H1 (cell line): ENCODE measurements around the gene FOXL3. TPM values are rescaled to one million over a fixed set of nuclear protein-coding genes. Genes with fewer than 3 reads are reported as not detected.
A peak's percentile ranks its signal among the peaks of the same experiment; 100 is the strongest.

Experiments used
- CTCF ChIA-PET: fragments of 300-600 bp; sonication (Branson Sonifier 250); formaldehyde crosslinking; loops from one replicate; lab custom pipeline; 2021; ENCODE audit not compliant: partially characterized antibody; lab: Charles Lee
- POLR2A ChIA-PET: fragments of 300-600 bp; sonication (Branson Sonifier 250); formaldehyde crosslinking; loops from one replicate; lab custom pipeline; 2021; ENCODE audit warnings: inconsistent platforms; ENCODE audit not compliant: partially characterized antibody; lab: Charles Lee
- DNase-seq, 2 experiments: peaks; one replicate each; pipeline versions ENCODE4 v3.0.0 to v3.0.0-alpha.2; 2010 to 2022; ENCODE audit warnings: low spot score in 2 of 2, low read depth in 1 of 2, mixed read lengths in 1 of 2
- FAIRE-seq: peaks from 2 replicates; lab custom pipeline; 2011; peaks lifted over from hg19 to GRCh38; lab: Jason Lieb, UNC
- H2AFZ ChIP-seq: 2 replicates; pipeline ENCODE4 v1.8.1; 2012; ENCODE audit warnings: low read length, inconsistent platforms
- H2AK5ac ChIP-seq: 2 replicates; pipeline ENCODE4 v1.6.1; 2013; ENCODE audit warnings: low read depth, low read length
- H2BK120ac ChIP-seq: replicated peaks from 2 replicates; pipeline ENCODE3; 2013; ENCODE audit warnings: low read depth, low read length, inconsistent platforms
- H2BK12ac ChIP-seq: 2 replicates; pipeline ENCODE4 v1.6.1; 2013; ENCODE audit warnings: low read depth, low read length
- H2BK15ac ChIP-seq: 2 replicates; pipeline ENCODE4 v1.6.1; 2013; ENCODE audit warnings: low read length
- H2BK20ac ChIP-seq: 2 replicates; pipeline ENCODE4 v1.6.1; 2013; ENCODE audit warnings: low read length
- H2BK5ac ChIP-seq: 2 replicates; pipeline ENCODE4 v1.6.1; 2013; ENCODE audit warnings: low read depth, low read length
- H3K14ac ChIP-seq: 2 replicates; pipeline ENCODE4 v1.6.1; 2013; ENCODE audit warnings: inconsistent platforms; ENCODE audit not compliant: insufficient read length
- H3K18ac ChIP-seq: 2 replicates; pipeline ENCODE4 v1.6.1; 2013; ENCODE audit warnings: low read length; ENCODE audit errors: extremely low read depth
- H3K23ac ChIP-seq: 2 replicates; pipeline ENCODE4 v1.6.1; 2013; ENCODE audit warnings: inconsistent platforms; ENCODE audit not compliant: insufficient read length
- H3K23me2 ChIP-seq: 2 replicates; pipeline ENCODE4 v1.6.1; 2013; ENCODE audit warnings: low read depth, low read length
- H3K27ac ChIP-seq: 2 replicates; pipeline ENCODE4 v1.6.1; 2011; ENCODE audit warnings: low read depth, low read length, inconsistent platforms
- H3K27me3 ChIP-seq, 4 experiments: replicated peaks in 1 of 4; 1 replicate in 1 of 4; 2 replicates in 3 of 4; pipeline versions ENCODE4 v1.6.1 to v1.8.1; 2011 to 2013; ENCODE audit warnings: low read length in 3 of 4, mild to moderate bottlenecking in 3 of 4, inconsistent platforms in 2 of 4, mixed read lengths in 2 of 4, moderate library complexity in 1 of 4; ENCODE audit not compliant: control insufficient read depth in 3 of 4, insufficient read depth in 3 of 4; ENCODE audit errors: extremely low read depth in 1 of 4
- H3K36me3 ChIP-seq, 4 experiments: 2 replicates each; pipeline versions ENCODE4 v1.6.1 to v1.8.1; 2011 to 2013; ENCODE audit warnings: mild to moderate bottlenecking in 4 of 4, low read length in 3 of 4, moderate library complexity in 2 of 4, control low read depth in 1 of 4, inconsistent platforms in 1 of 4; ENCODE audit not compliant: insufficient read depth in 4 of 4, control insufficient read depth in 2 of 4
- H3K4ac ChIP-seq: replicated peaks from 2 replicates; pipeline ENCODE3; 2013; ENCODE audit warnings: low read length, low read depth, mixed read lengths, inconsistent platforms; ENCODE audit not compliant: insufficient read length
- H3K4me1 ChIP-seq, 4 experiments: replicated peaks in 1 of 4; 1 replicate in 1 of 4; 2 replicates in 3 of 4; pipeline versions ENCODE4 v1.6.1 to v1.8.1; 2011 to 2013; ENCODE audit warnings: low read length in 3 of 4, inconsistent platforms in 2 of 4, mixed read lengths in 1 of 4; ENCODE audit not compliant: insufficient read depth in 4 of 4, control insufficient read depth in 3 of 4
- H3K4me2 ChIP-seq, 2 experiments: 2 replicates each; pipeline versions ENCODE4 v1.6.1 to v1.8.1; 2011 to 2013; ENCODE audit warnings: low read depth in 2 of 2, low read length in 2 of 2, control low read depth in 1 of 2, inconsistent platforms in 1 of 2, mild to moderate bottlenecking in 1 of 2; ENCODE audit not compliant: insufficient read depth in 1 of 2
- H3K4me3 ChIP-seq, 4 experiments: fragments of 200-600, 300-600 bp in 1 of 4; sonication (generic), shearing (Covaris generic), sonication (Bioruptor Twin) in 1 of 4; 2 replicates each; pipeline versions ENCODE4 v1.5.1 to v1.8.1; 2011 to 2016; ENCODE audit warnings: low read length in 4 of 4, low read depth in 3 of 4, control low read depth in 2 of 4, inconsistent platforms in 2 of 4, mild to moderate bottlenecking in 2 of 4, mixed read lengths in 1 of 4, moderate library complexity in 1 of 4; ENCODE audit not compliant: insufficient read depth in 2 of 4; ENCODE audit errors: extremely low read depth in 1 of 4
- H3K56ac ChIP-seq: replicated peaks from 2 replicates; pipeline ENCODE3; 2013; ENCODE audit warnings: low read depth, mild to moderate bottlenecking, mixed read lengths, low read length, inconsistent platforms; ENCODE audit not compliant: insufficient read length
- H3K79me1 ChIP-seq: 2 replicates; pipeline ENCODE4 v1.6.1; 2013; ENCODE audit warnings: low read depth, low read length, control low read depth
- H3K79me2 ChIP-seq, 2 experiments: 2 replicates each; pipeline versions ENCODE4 v1.6.1 to v1.8.1; 2012 to 2013; ENCODE audit warnings: low read length in 2 of 2, mild to moderate bottlenecking in 2 of 2, inconsistent platforms in 1 of 2; ENCODE audit not compliant: insufficient read depth in 2 of 2, control insufficient read depth in 1 of 2
- H3K9ac ChIP-seq, 4 experiments: replicated peaks in 1 of 4; 1 replicate in 1 of 4; 2 replicates in 3 of 4; pipeline versions ENCODE4 v1.6.1 to v1.8.1; 2011 to 2013; ENCODE audit warnings: low read depth in 3 of 4, low read length in 3 of 4, control low read depth in 2 of 4, mild to moderate bottlenecking in 2 of 4, moderate library complexity in 2 of 4, inconsistent platforms in 1 of 4; ENCODE audit errors: extremely low read depth in 1 of 4
- H3K9me3 ChIP-seq, 2 experiments: 2 replicates each; pipeline versions ENCODE4 v1.6.1 to v1.8.1; 2012 to 2013; ENCODE audit warnings: mild to moderate bottlenecking in 2 of 2, moderate library complexity in 2 of 2, control low read depth in 1 of 2, inconsistent platforms in 1 of 2, low read depth in 1 of 2, low read length in 1 of 2, mixed read lengths in 1 of 2; ENCODE audit not compliant: insufficient read depth in 2 of 2
- H4K20me1 ChIP-seq, 2 experiments: replicated peaks in 1 of 2; 2 replicates each; pipeline versions ENCODE3 to v1.8.1; 2011 to 2013; ENCODE audit warnings: inconsistent platforms in 2 of 2, low read length in 2 of 2, mild to moderate bottlenecking in 1 of 2; ENCODE audit not compliant: insufficient read depth in 2 of 2, control insufficient read depth in 1 of 2
- H4K5ac ChIP-seq: 2 replicates; pipeline ENCODE4 v1.6.1; 2013; ENCODE audit warnings: low read length, low read depth, mixed read lengths, inconsistent platforms; ENCODE audit not compliant: insufficient read length
- H4K8ac ChIP-seq: 2 replicates; pipeline ENCODE4 v1.8.0; 2013; ENCODE audit warnings: mild to moderate bottlenecking, moderate library complexity, low read length, inconsistent platforms; ENCODE audit not compliant: insufficient read depth; ENCODE audit errors: extremely low read depth
- H4K91ac ChIP-seq: replicated peaks from 2 replicates; pipeline ENCODE3; 2013; ENCODE audit warnings: low read length, mixed read lengths, inconsistent platforms; ENCODE audit not compliant: insufficient read length
- CHD2 ChIP-seq: IDR thresholded peaks from 2 replicates; pipeline ENCODE4 v1.6.1; 2012; ENCODE audit warnings: low read length, improper control_type of control experiment
- EZH2 ChIP-seq: fragments of 200-600 bp; sonication (generic); IDR thresholded peaks from 2 replicates; pipeline ENCODE4 v1.7.1; 2012; ENCODE audit warnings: low read depth, mild to moderate bottlenecking, moderate library complexity, low read length, inconsistent platforms; ENCODE audit not compliant: severe bottlenecking
- GTF2F1 ChIP-seq: IDR thresholded peaks from 2 replicates; pipeline ENCODE4 v1.6.1; 2012; ENCODE audit warnings: low read depth, low read length, improper control_type of control experiment, borderline replicate concordance
- KDM4A ChIP-seq: IDR thresholded peaks from one replicate; pipeline ENCODE4 v1.7.1; 2012; ENCODE audit warnings: low read depth, mild to moderate bottlenecking, moderate library complexity, low read length, inconsistent platforms; ENCODE audit not compliant: severe bottlenecking
- POLR2A ChIP-seq, 2 experiments: IDR thresholded peaks; 1 replicate in 1 of 2; 2 replicates in 1 of 2; pipeline ENCODE4 v1.6.1; 2011; ENCODE audit warnings: low read depth in 2 of 2, low read length in 2 of 2, mild to moderate bottlenecking in 2 of 2; ENCODE audit errors: control extremely low read depth in 1 of 2
- RFX5 ChIP-seq: IDR thresholded peaks from 2 replicates; pipeline ENCODE4 v1.6.1; 2011; ENCODE audit warnings: low read depth, low read length, improper control_type of control experiment, borderline replicate concordance
- TAF7 ChIP-seq: optimal IDR thresholded peaks from 2 replicates; pipeline ENCODE3; 2011; ENCODE audit warnings: low read depth, mild to moderate bottlenecking, inconsistent platforms, low read length, moderate library complexity, borderline replicate concordance
- WGBS, 2 experiments: shearing (Covaris generic) in 1 of 2; methylation state at CpG; one replicate each; pipeline versions ENCODE4 v1.1.6 to v1.1.7; 2013 to 2015; ENCODE audit warnings: low lambda C conversion rate in 2 of 2, mixed read lengths in 2 of 2, inconsistent platforms in 1 of 2, low coverage in 1 of 2, missing lambda C conversion rate in 1 of 2; ENCODE audit not compliant: insufficient replicate concordance in 2 of 2, insufficient coverage in 1 of 2, insufficient read length in 1 of 2; ENCODE audit errors: extremely low coverage in 1 of 2, missing lambda C conversion rate in 1 of 2; 5-methylcytosine and 5-hydroxymethylcytosine counted together
- polyA plus RNA-seq, 7 experiments: library from polyadenylated mRNA; depleted of rRNA in 3 of 7; stranded (reverse) in 5 of 7; unstranded in 2 of 7; fragments of >200 nt in 5 of 7; fragments of 200-250 nt in 2 of 7; gene quantifications; 1 replicate in 5 of 7; 2 replicates in 1 of 7; 4 replicates in 1 of 7; pipeline versions ENCODE4 v1.2.1 to v1.2.3, GENCODE V29; 2011 to 2013; ENCODE audit warnings: missing spikeins in 2 of 7, mixed read lengths in 2 of 7
- total RNA-seq: library from RNA; stranded (reverse); fragmentation: NEBNext Ultra II Directional; extraction: Animal tissue kit (Norgen Biotek cat#: 25700); gene quantifications from 2 replicates; pipeline ENCODE4 v1.2.1, GENCODE V29; 2021
- TF ChIP-seq, protein P1 (sequence below), 3 experiments: IDR thresholded peaks; 1 replicate in 2 of 3; 2 replicates in 1 of 3; pipeline versions ENCODE4 v1.5.1 to v1.6.1; 2011; ENCODE audit warnings: low read length in 3 of 3, mild to moderate bottlenecking in 3 of 3, inconsistent platforms in 2 of 3, low read depth in 1 of 3, moderate library complexity in 1 of 3; ENCODE audit not compliant: insufficient read depth in 1 of 3; ENCODE audit errors: control extremely low read depth in 1 of 3
- TF ChIP-seq, protein P2 (sequence below): IDR thresholded peaks from 2 replicates; pipeline ENCODE4 v1.6.1; 2012; ENCODE audit warnings: inconsistent platforms

FOXL3 gene
- total and polyA plus RNA-seq, 2 of the 8 experiments (the other 6 are each of a cell fraction or from before 2014, with no cell fraction given), result not detected

DNA sequence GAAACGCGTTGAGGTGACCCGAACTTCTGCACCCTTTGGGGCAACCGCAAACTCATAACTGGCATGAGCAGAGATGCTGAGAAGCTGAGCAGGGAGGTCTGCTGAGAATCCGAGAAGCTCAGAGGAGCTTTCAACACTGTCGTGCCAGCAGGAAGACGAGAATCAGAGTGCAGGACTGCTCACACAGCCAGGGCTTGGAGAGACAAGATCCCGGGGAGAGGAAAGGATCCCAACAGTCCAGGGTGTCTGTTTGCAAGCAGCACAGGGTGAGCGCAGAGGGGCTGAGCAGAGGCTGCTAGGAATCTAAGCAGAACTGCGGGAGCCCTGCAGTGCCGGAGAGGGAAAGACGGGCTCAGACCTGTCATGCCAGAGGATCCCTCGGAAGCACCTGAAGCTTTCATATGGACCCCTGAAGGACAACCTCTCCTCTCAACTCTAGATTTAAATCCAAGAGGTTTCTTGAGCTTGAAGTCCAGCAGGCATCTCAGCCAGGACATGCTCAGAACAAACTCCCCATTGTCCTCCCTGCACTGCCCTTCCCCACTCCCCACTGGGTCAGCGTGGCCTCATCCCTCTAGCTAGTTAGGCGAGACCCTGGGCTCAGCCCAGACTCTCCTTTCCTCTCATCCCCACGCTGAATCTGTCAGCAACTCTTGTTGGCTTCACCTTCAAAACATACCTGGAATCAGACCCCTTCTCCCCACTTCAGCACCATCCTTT lies 40.7 kb downstream of the FOXL3 start:
- Histone ChIP-seq H2BK12ac (no peak overlapping the region), H3K56ac (no peak overlapping the region), H2BK5ac (no peak overlapping the region), H3K9me3 (peaks cover 8 to 9% of the 10 kb centered on the region in 2 experiments; a peak in 3 of 4 replicates), H3K27me3 (0 out of 7 replicates have a peak, but pooled peaks cover 0 to 2% (median 0%) of the 10 kb centered on the region in 4 experiments), H3K23ac (no peak overlapping the region), H3K27ac (no peak overlapping the region), H3K4ac (no peak overlapping the region), H3K18ac (no peak overlapping the region), H3K4me2 (no peak overlapping the region), H2BK15ac (0 out of 2 replicates have a peak overlapping the region, but pooled peaks have one; percentile 29), H4K8ac (no peak overlapping the region), H2AK5ac (no peak overlapping the region), H3K79me1 (no peaks in the 10 kb centered on the region; the same call in none of the 2 replicates), H3K4me1 (peaks cover 0 to 3% (median 1%) of the 10 kb centered on the region in 4 experiments; a peak in 1 of 7 replicates), H4K91ac (no peak overlapping the region), H3K4me3 (no peak overlapping the region), H3K14ac (no peak overlapping the region), H3K23me2 (0 out of 2 replicates have a peak, but pooled peaks cover 9% of the 10 kb centered on the region), H2BK20ac (no peak overlapping the region), H3K9ac (no peak overlapping the region), H4K20me1 (peaks cover 0 to 5% of the 10 kb centered on the region in 2 experiments), H4K5ac (no peak overlapping the region), H2AFZ (no peak overlapping the region), H3K79me2 (no peaks in the 10 kb centered on the region), H3K36me3 (no peaks in the 10 kb centered on the region), H2BK120ac (no peak overlapping the region)
- ChIA-PET POLR2A (no interaction called here), CTCF (interaction anchor here (0.5 to 2.9 kb wide), 5 partner anchors 9 to 1571 kb away, joined by 3 to 16 read pairs (median 4); no protein-coding TSS in a partner anchor)
- FAIRE-seq, result no peak
- no peak for DNase-seq
- WGBS, 2 experiments, result 88% methylated on average over 16 of the region's 16 CpGs; no CpG with 5 or more reads in 1 of the 2 experiments
- TF ChIP-seq EZH2, result no peak
- no peak for TF ChIP-seq GTF2F1
- no peak for TF ChIP-seq TAF7
- no peak for TF ChIP-seq KDM4A
- TF ChIP-seq, protein P1, sequence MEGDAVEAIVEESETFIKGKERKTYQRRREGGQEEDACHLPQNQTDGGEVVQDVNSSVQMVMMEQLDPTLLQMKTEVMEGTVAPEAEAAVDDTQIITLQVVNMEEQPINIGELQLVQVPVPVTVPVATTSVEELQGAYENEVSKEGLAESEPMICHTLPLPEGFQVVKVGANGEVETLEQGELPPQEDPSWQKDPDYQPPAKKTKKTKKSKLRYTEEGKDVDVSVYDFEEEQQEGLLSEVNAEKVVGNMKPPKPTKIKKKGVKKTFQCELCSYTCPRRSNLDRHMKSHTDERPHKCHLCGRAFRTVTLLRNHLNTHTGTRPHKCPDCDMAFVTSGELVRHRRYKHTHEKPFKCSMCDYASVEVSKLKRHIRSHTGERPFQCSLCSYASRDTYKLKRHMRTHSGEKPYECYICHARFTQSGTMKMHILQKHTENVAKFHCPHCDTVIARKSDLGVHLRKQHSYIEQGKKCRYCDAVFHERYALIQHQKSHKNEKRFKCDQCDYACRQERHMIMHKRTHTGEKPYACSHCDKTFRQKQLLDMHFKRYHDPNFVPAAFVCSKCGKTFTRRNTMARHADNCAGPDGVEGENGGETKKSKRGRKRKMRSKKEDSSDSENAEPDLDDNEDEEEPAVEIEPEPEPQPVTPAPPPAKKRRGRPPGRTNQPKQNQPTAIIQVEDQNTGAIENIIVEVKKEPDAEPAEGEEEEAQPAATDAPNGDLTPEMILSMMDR (IDR thresholded peaks at IDR 0.05; ENCODE audit: control extremely low read depth in 1 of 3, insufficient read depth in 1 of 3, low read depth in 1 of 3, low read length in 3 of 3), result no peak
- no peak for TF ChIP-seq RFX5
- TF ChIP-seq, protein P2, sequence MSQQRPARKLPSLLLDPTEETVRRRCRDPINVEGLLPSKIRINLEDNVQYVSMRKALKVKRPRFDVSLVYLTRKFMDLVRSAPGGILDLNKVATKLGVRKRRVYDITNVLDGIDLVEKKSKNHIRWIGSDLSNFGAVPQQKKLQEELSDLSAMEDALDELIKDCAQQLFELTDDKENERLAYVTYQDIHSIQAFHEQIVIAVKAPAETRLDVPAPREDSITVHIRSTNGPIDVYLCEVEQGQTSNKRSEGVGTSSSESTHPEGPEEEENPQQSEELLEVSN, result no peak
- no peak for TF ChIP-seq CHD2
- TF ChIP-seq POLR2A (IDR thresholded peaks at IDR 0.05; ENCODE audit: control extremely low read depth in 1 of 2, low read depth in 2 of 2, low read length in 2 of 2), result no peak
